ENCODE data around the gene PLA2G5. TPM values are rescaled to one million over a fixed set of nuclear protein-coding genes. Genes with fewer than 3 reads are reported as not detected.

PLA2G5 gene
- total and polyA plus RNA-seq, 7 experiments from 2014 or later: not detected

DNA sequence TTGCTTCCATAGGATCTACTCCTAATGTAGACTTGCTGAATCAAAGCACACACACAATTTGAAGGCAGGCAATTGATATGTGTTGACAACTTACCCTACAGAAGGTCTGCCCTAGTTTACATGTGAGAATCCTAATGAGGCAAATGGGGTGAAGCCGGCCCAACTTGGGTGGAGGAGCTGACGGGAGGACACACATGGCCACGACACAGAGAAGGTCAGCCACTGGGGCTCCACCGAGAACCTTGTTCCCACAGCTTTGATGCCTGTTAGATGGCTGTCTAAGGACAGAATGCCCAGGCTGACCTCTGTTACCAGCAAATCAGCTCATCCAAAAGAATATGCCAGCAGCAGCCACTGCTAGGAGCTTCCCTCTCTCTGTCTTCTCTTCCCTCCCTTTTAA lies 50.8 kb downstream of the PLA2G5 start:
- Histone ChIP-seq H3K4me3 (ENCODE audit: low read length) (no peak overlapping the region), H3K9me3 (ENCODE audit: control insufficient read depth in 2 of 3, low read length in 3 of 3) (no peaks in the 10 kb centered on the region), H3K4me1 (ENCODE audit: control insufficient read depth in 2 of 2, insufficient read depth in 2 of 2, low read length in 2 of 2) (no peaks in the 10 kb centered on the region), H3K36me3 (ENCODE audit: control insufficient read depth in 2 of 3, insufficient read depth in 3 of 3, low read length in 3 of 3) (no peaks in the 10 kb centered on the region), H3K27ac (ENCODE audit: low read depth, low read length) (no peak overlapping the region), H3K27me3 (ENCODE audit: control insufficient read depth in 2 of 2, insufficient read depth in 2 of 2, low read length in 2 of 2) (no peaks in the 10 kb centered on the region)
- no peaks in the 10 kb centered on the region for H3K4me1 Mint-ChIP-seq
- intact Hi-C loops (cut with micrococcal nuclease): no loop called here
- peaks cover 10 to 39% (median 20%) of the 10 kb centered on the region in 5 donors for H3K27me3 Mint-ChIP-seq
- POLR2A ChIA-PET: no interaction called here
- DNase-seq (no peak), ATAC-seq (no peak)
- no peak overlapping the region for H3K4me3 Mint-ChIP-seq
- no peak overlapping the region for H3K27ac Mint-ChIP-seq
- H3K9me3 Mint-ChIP-seq: no peaks in the 10 kb centered on the region
- CTCF ChIA-PET: no interaction called here
- no peaks in the 10 kb centered on the region for H3K36me3 Mint-ChIP-seq

DNA sequence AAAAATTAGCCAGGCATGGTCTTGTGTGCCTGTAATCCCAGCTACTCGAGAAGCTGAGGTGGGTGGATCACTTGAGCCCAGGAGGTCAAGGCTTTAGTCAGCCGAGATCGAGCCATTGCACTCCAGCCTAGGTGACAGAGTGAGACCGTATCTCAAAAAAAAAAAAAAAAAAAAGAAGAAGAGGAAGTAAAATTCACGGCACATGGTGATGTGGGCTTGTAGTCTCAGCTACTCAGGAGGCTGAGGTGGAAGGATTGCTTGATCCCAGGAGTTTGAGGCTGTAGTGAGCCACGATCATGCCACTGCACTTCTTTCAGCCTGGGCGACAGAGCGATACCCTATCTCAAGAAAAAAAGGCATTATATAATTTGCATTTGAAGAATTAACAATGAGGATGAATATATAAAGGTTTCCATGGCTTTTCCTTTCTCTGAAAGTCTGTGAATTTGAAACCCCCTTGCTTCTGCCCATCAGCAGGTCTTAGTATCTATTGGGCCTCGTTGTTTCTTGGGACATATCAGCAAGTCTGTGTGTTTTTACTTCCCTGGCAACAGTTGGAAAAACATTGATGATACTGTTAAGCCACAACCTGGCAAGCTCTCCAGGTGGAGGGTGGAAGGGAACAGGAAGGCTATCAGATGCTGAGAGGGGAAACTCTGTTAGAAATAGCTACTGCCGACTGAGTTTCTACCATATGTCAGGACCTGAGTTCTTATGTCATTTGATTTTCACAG lies 53.9 kb downstream of the PLA2G5 start:
- CTCF ChIA-PET: no interaction called here
- Histone ChIP-seq H3K36me3 (ENCODE audit: control insufficient read depth in 2 of 3, insufficient read depth in 3 of 3, low read length in 3 of 3) (no peaks in the 10 kb centered on the region), H3K27me3 (ENCODE audit: control insufficient read depth in 2 of 2, insufficient read depth in 2 of 2, low read length in 2 of 2) (no peaks in the 10 kb centered on the region), H3K27ac (ENCODE audit: low read depth, low read length) (no peak overlapping the region), H3K4me3 (ENCODE audit: low read length) (no peak overlapping the region), H3K9me3 (ENCODE audit: control insufficient read depth in 2 of 3, low read length in 3 of 3) (no peaks in the 10 kb centered on the region), H3K4me1 (ENCODE audit: control insufficient read depth in 2 of 2, insufficient read depth in 2 of 2, low read length in 2 of 2) (no peaks in the 10 kb centered on the region)
- Mint-ChIP-seq H3K4me3 (no peak overlapping the region), H3K36me3 (peaks cover 0 to 4% (median 0%) of the 10 kb centered on the region in 5 donors), H3K27ac (no peak overlapping the region), H3K9me3 (peaks cover 0 to 6% (median 0%) of the 10 kb centered on the region in 11 donors), H3K4me1 (no peaks in the 10 kb centered on the region), H3K27me3 (peaks cover 10 to 35% (median 13%) of the 10 kb centered on the region in 5 donors)
- no peak for ATAC-seq
- POLR2A ChIA-PET: no interaction called here
- no peak for DNase-seq
- intact Hi-C loops (cut with micrococcal nuclease): no loop called here

DNA sequence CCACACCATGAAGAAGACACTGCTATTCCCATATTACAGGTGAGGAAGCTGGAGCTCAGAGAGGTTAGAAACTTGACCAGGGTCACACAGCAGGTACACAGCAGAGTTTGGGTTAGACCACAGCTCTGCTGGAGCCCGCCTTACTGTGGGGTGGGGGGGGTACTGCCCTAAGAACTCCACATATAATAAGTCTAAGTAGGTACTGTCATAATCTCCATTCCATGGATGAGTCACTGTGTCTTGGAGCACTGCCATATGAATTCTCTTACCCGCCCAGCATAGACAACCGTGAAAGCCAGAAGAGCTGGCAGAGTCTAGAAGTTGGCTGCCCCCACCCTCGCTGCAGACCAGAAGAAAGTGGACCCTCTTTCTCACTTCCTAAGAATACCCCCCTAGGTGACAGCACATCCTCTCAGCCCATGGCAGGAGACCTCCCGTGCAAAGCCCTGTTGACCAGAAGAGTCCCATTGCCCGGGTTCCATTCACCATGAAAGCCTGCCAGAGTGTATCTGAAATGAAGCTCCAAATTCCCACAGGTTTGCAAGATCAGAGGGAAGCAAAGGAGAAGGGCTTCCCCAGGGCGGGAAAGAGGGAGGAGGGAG lies 54.6 kb downstream of the PLA2G5 start:
- ATAC-seq: no peak
- H3K36me3 Mint-ChIP-seq: peaks cover 0 to 7% (median 0%) of the 10 kb centered on the region in 5 donors
- intact Hi-C loops (cut with micrococcal nuclease): no loop called here
- H3K4me3 ChIP-seq (ENCODE audit: low read length): no peak overlapping the region
- H3K36me3 ChIP-seq (ENCODE audit: control insufficient read depth in 2 of 3, insufficient read depth in 3 of 3, low read length in 3 of 3): no peaks in the 10 kb centered on the region
- H3K27ac Mint-ChIP-seq: no peak overlapping the region
- H3K9me3 Mint-ChIP-seq: peaks cover 0 to 9% (median 0%) of the 10 kb centered on the region in 11 donors
- no peak for DNase-seq
- ChIA-PET POLR2A (no interaction called here), CTCF (no interaction called here)
- H3K9me3 ChIP-seq (ENCODE audit: control insufficient read depth in 2 of 3, low read length in 3 of 3): no peaks in the 10 kb centered on the region
- H3K27me3 ChIP-seq (ENCODE audit: control insufficient read depth in 2 of 2, insufficient read depth in 2 of 2, low read length in 2 of 2): no peaks in the 10 kb centered on the region
- no peaks in the 10 kb centered on the region for H3K4me1 ChIP-seq (ENCODE audit: control insufficient read depth in 2 of 2, insufficient read depth in 2 of 2, low read length in 2 of 2)
- H3K4me3 Mint-ChIP-seq: no peak overlapping the region
- H3K27me3 Mint-ChIP-seq: peaks cover 9 to 32% (median 13%) of the 10 kb centered on the region in 5 donors
- H3K4me1 Mint-ChIP-seq: no peaks in the 10 kb centered on the region
- H3K27ac ChIP-seq (ENCODE audit: low read depth, low read length): no peak overlapping the region

DNA sequence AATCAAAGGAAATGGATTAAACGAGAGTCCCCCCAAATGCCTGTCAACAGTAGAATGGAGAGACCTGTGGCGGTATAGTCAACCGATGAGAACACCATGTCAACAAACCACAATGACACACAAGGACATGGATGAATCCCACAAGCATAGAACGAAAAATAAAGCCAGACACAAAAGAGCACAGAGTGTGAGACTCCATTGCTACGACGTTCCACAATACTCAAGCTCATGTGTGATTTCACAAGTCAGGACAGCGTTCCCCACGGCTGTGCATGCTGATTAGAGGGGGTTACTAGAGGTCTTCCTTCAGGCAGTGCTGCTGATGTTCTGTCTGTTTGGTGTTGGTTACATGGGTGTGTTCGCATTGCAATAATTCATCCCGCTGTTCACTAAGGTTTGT lies 55.1 kb downstream of the PLA2G5 start:
- ChIA-PET CTCF (no interaction called here), POLR2A (no interaction called here)
- Histone ChIP-seq H3K27me3 (ENCODE audit: control insufficient read depth in 2 of 2, insufficient read depth in 2 of 2, low read length in 2 of 2) (no peaks in the 10 kb centered on the region), H3K4me3 (ENCODE audit: low read length) (no peak overlapping the region), H3K4me1 (ENCODE audit: control insufficient read depth in 2 of 2, insufficient read depth in 2 of 2, low read length in 2 of 2) (no peaks in the 10 kb centered on the region), H3K36me3 (ENCODE audit: control insufficient read depth in 2 of 3, insufficient read depth in 3 of 3, low read length in 3 of 3) (no peaks in the 10 kb centered on the region), H3K9me3 (ENCODE audit: control insufficient read depth in 2 of 3, low read length in 3 of 3) (no peaks in the 10 kb centered on the region), H3K27ac (ENCODE audit: low read depth, low read length) (no peak overlapping the region)
- Mint-ChIP-seq H3K4me3 (no peak overlapping the region), H3K4me1 (no peaks in the 10 kb centered on the region), H3K27me3 (peaks cover 5 to 27% (median 12%) of the 10 kb centered on the region in 5 donors), H3K9me3 (peaks cover 0 to 14% (median 2%) of the 10 kb centered on the region in 11 donors), H3K36me3 (peaks cover 0 to 7% (median 0%) of the 10 kb centered on the region in 5 donors), H3K27ac (no peak overlapping the region)
- intact Hi-C loops (cut with micrococcal nuclease): no loop called here
- ATAC-seq (no peak), DNase-seq (no peak)

DNA sequence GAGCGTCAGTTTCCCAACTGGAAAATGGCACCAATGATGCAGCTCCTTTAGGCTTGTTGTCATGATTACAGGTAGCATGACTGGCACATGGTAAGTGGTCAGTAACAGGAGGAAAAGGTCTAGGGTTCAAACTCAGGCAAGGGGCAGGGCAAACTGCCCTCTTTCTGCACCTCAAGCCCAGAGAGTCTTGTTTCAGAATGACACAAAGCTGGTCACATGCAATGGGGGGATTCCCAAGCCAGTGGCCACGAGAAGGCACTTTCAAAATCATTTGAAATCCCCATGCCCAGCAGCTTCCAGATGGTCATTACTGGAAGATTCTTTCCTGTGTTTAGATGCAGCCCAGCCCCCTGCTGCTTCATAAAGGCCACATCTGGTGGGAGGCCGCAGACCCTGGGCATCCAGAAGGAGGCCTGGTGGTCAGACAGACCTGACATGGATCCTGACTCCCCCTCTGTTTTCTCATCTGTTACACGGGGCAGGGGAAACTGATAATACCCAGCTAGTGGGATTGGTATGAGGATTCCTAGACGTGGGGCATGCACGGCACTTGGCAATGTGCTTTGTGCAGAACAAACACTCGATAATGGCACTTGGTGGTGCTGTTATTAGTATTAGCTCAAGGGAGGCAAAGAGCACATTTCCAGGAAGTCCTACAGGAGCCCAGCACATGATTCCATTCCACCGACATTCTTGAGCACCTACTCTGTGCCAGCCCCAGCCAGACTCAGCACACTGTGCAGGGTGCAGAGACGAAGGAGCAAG lies 56.2 kb downstream of the PLA2G5 start:
- POLR2A ChIA-PET: no interaction called here
- H3K4me1 Mint-ChIP-seq: no peaks in the 10 kb centered on the region
- H3K27me3 ChIP-seq (ENCODE audit: control insufficient read depth in 2 of 2, insufficient read depth in 2 of 2, low read length in 2 of 2): no peaks in the 10 kb centered on the region
- no peaks in the 10 kb centered on the region for H3K36me3 ChIP-seq (ENCODE audit: control insufficient read depth in 2 of 3, insufficient read depth in 3 of 3, low read length in 3 of 3)
- no peak overlapping the region for H3K4me3 Mint-ChIP-seq
- CTCF ChIA-PET: no interaction called here
- ATAC-seq (no peak), DNase-seq (no peak)
- no peak overlapping the region for H3K27ac ChIP-seq (ENCODE audit: low read depth, low read length)
- peaks cover 0 to 18% (median 2%) of the 10 kb centered on the region in 11 donors for H3K9me3 Mint-ChIP-seq
- H3K27ac Mint-ChIP-seq: no peak overlapping the region
- H3K27me3 Mint-ChIP-seq: peaks cover 2 to 20% (median 9%) of the 10 kb centered on the region in 5 donors
- H3K4me3 ChIP-seq (ENCODE audit: low read length): no peak overlapping the region
- intact Hi-C loops (cut with micrococcal nuclease): no loop called here
- H3K36me3 Mint-ChIP-seq: peaks cover 0 to 7% (median 0%) of the 10 kb centered on the region in 5 donors
- H3K9me3 ChIP-seq (ENCODE audit: control insufficient read depth in 2 of 3, low read length in 3 of 3): no peaks in the 10 kb centered on the region
- no peaks in the 10 kb centered on the region for H3K4me1 ChIP-seq (ENCODE audit: control insufficient read depth in 2 of 2, insufficient read depth in 2 of 2, low read length in 2 of 2)

GRCh38 chr1:20126806-20127440 lies 56.9 kb downstream of the PLA2G5 start:
- Histone ChIP-seq H3K4me1 (ENCODE audit: control insufficient read depth in 2 of 2, insufficient read depth in 2 of 2, low read length in 2 of 2) (no peaks in the 10 kb centered on the region), H3K27ac (ENCODE audit: low read depth, low read length) (no peak overlapping the region), H3K27me3 (ENCODE audit: control insufficient read depth in 2 of 2, insufficient read depth in 2 of 2, low read length in 2 of 2) (no peaks in the 10 kb centered on the region), H3K36me3 (ENCODE audit: control insufficient read depth in 2 of 3, insufficient read depth in 3 of 3, low read length in 3 of 3) (no peaks in the 10 kb centered on the region), H3K9me3 (ENCODE audit: control insufficient read depth in 2 of 3, low read length in 3 of 3) (no peaks in the 10 kb centered on the region), H3K4me3 (ENCODE audit: low read length) (no peak overlapping the region)
- intact Hi-C loops (cut with micrococcal nuclease): no loop called here
- Mint-ChIP-seq H3K36me3 (peaks cover 0 to 7% (median 0%) of the 10 kb centered on the region in 5 donors), H3K4me1 (no peaks in the 10 kb centered on the region), H3K27me3 (peaks cover 5 to 17% (median 8%) of the 10 kb centered on the region in 5 donors), H3K9me3 (peaks cover 0 to 19% (median 4%) of the 10 kb centered on the region in 11 donors), H3K27ac (no peak overlapping the region), H3K4me3 (no peak overlapping the region)
- ChIA-PET POLR2A (no interaction called here), CTCF (no interaction called here)
- ATAC-seq (no peak), DNase-seq (no peak)
